Measurements from ENCODE around the gene CGB5.

Gene CGB5

GRCh38 chr19:49059053-49059452, 15.4 kb downstream of the CGB5 start:
- no peak for DNase-seq

- no peak for DNase-seq
These were observed 17.4 kb downstream of the CGB5 start for GRCh38 chr19:49061000-49061399.

GRCh38 chr19:49061445-49061844, 17.8 kb downstream of the CGB5 start:
- no peak for DNase-seq

GRCh38 chr19:49064029-49064629, 20.5 kb downstream of the CGB5 start:
- no peak for DNase-seq

GRCh38 chr19:49064768-49065611, 21.3 kb downstream of the CGB5 start, which contains the start of gene NTF4:
NTF4 (minus strand) TSS chr19:49064818; CDS start chr19:49061997, 2,821 bp downstream.
- peak; percentile 53 for DNase-seq

GRCh38 chr19:49065905-49066512, 22.4 kb downstream of the CGB5 start:
- DNase-seq: no peak

- DNase-seq: no peak
These were observed 23.9 kb downstream of the CGB5 start for GRCh38 chr19:49067554-49067953.

GRCh38 chr19:49069026-49069425, 25.4 kb downstream of the CGB5 start:
- DNase-seq: no peak

- DNase-seq: no peak
These were observed 26.8 kb downstream of the CGB5 start for GRCh38 chr19:49070416-49070815.

- no peak for DNase-seq
These were observed 28.4 kb downstream of the CGB5 start for GRCh38 chr19:49071860-49072547.

GRCh38 chr19:49073514-49074378, 30.1 kb downstream of the CGB5 start:
- DNase-seq: no peak

- DNase-seq: peak; percentile 55
These were observed 31.2 kb downstream of the CGB5 start for GRCh38 chr19:49074869-49075268.

GRCh38 chr19:49080392-49080791, 36.7 kb downstream of the CGB5 start:
- no peak for DNase-seq

GRCh38 chr19:49081273-49081672, 37.6 kb downstream of the CGB5 start:
- DNase-seq: no peak

- DNase-seq: no peak
These were observed 40.8 kb downstream of the CGB5 start for GRCh38 chr19:49084206-49085019.

- DNase-seq: peak; percentile 99
These were observed 41.6 kb downstream of the CGB5 start, which contains the start of gene SNRNP70 for GRCh38 chr19:49085020-49085867. SNRNP70 (plus strand) TSS chr19:49085451; CDS start chr19:49086415, 964 bp downstream.

- DNase-seq: no peak
These were observed 42.2 kb downstream of the CGB5 start for GRCh38 chr19:49085868-49086232.

GRCh38 chr19:49086296-49086695, 42.6 kb downstream of the CGB5 start:
- no peak for DNase-seq

- DNase-seq: no peak
These were observed 47.9 kb downstream of the CGB5 start for GRCh38 chr19:49091391-49092038.

GRCh38 chr19:49092686-49093085, 49.0 kb downstream of the CGB5 start:
- DNase-seq: no peak
